ENCODE measurements around the gene TMEM119.
"Not testable (repeated sequence)": the region's sequence is repeated elsewhere in the genome, so short reads cannot be mapped to it uniquely, and the experiment has no call there.

TMEM119 gene

DNA sequence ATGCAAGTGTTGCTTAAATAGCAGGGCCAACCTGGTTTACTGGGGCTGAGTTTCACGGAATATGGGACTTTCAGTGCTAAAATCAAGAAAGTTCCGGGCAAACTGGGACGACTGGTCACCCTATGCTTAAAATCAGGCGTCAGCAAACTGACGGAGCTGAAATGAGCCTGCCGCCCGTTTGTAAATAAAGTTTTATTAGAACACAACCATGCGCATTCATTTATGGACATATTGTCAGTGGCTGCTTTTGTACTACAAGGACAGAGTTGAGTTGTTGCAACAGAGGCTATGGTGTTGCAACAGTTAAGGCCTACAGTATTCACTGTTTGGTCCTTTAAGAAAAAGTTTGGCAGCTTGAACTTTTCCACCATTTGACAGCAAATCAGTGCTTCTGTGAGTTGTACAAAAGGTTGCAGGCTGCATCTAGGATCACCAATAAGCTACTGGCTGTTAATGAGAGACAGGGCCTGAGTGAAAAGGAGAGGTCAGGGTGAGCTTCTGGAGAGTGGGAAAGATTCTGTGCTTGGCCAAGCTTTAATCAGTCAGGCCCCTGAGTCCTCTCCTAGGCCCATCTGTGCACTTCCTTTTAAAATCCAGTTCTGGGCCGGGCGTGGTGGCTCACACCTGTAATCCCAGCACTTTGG lies 22.5 kb upstream of the TMEM119 start:
- TF ChIP-seq, protein P1, sequence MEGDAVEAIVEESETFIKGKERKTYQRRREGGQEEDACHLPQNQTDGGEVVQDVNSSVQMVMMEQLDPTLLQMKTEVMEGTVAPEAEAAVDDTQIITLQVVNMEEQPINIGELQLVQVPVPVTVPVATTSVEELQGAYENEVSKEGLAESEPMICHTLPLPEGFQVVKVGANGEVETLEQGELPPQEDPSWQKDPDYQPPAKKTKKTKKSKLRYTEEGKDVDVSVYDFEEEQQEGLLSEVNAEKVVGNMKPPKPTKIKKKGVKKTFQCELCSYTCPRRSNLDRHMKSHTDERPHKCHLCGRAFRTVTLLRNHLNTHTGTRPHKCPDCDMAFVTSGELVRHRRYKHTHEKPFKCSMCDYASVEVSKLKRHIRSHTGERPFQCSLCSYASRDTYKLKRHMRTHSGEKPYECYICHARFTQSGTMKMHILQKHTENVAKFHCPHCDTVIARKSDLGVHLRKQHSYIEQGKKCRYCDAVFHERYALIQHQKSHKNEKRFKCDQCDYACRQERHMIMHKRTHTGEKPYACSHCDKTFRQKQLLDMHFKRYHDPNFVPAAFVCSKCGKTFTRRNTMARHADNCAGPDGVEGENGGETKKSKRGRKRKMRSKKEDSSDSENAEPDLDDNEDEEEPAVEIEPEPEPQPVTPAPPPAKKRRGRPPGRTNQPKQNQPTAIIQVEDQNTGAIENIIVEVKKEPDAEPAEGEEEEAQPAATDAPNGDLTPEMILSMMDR (IDR thresholded peaks at IDR 0.05; ENCODE audit: low read depth, low read length, missing control alignments): no peak
- in situ Hi-C loops (cut with HindIII; ENCODE audit: low sequenced_read_pairs): no loop called here
- no peak overlapping the region for H3K4me3 ChIP-seq (ENCODE audit: low read depth, low read length)
- DNase-seq (ENCODE audit: low read depth): no peak

DNA sequence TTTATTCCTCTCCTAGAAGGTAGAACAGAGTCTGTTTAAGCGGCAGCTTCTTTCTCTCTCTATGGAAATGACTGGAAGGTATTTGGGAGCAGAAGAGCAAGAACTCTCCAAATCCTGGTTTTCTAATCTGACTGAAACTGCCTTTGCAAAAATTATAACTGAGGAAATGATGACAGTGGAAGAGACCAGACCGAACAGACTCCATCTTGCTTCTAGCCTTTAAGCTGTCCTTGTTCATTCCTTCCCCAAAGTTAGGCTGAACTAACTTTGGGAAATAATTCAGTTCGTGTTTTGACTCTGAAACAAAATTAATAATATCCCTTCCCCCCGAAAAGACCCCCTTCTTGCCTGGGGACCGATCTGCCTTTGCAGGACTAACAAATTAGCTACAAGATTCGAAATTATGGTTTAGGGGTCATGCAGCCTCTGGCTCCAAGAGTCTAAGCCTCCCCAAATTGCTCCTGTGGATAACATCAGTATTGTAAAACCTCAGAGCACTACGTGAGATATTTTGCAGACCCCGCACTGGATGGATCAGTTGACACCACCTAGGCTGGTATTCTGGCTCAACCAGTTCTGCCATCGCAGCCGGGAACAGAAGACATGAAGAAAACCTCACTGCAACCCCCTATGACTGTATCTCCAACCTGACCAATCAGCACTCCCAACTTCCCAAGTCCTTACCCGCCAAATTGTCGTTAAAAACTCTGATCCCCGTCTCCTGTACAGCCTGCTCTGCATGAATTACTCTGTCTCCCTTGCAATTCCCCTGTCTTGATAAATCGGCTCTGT lies 21.7 kb upstream of the TMEM119 start:
- no peak for DNase-seq (ENCODE audit: low read depth)
- in situ Hi-C loops (cut with HindIII; ENCODE audit: low sequenced_read_pairs): no loop called here
- no peak overlapping the region for H3K4me3 ChIP-seq (ENCODE audit: low read depth, low read length)
- TF ChIP-seq, protein P1 (IDR thresholded peaks at IDR 0.05; ENCODE audit: low read depth, low read length, missing control alignments): no peak

DNA sequence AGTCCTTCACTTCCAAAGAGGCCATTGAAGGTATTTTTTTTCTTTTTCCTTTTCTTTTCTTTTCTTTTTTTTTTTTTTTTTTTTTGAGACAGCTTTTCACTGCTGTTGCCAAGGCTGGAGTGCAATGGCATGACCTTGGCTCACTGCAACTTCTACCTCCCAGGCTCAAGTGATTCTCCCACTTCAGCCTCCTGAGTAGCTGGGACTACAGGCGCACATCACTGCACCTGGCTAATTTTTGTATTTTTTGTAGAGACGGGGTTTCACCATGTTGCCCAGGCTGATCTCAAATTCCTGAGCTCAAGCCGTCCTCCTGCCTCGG lies 21.0 kb upstream of the TMEM119 start:
- H3K4me3 ChIP-seq (ENCODE audit: low read depth, low read length); DNase-seq (ENCODE audit: low read depth); in situ Hi-C loops (cut with HindIII; ENCODE audit: low sequenced_read_pairs): not testable (repeated sequence)

- in situ Hi-C loops (cut with HindIII; ENCODE audit: low sequenced_read_pairs): no loop called here
- H3K4me3 ChIP-seq (ENCODE audit: low read depth, low read length): no peak overlapping the region
- TF ChIP-seq, protein P1 (IDR thresholded peaks at IDR 0.05; ENCODE audit: low read depth, low read length, missing control alignments): peak; percentile 94
- peak; percentile 86 for DNase-seq (ENCODE audit: low read depth)
Observed at GRCh38 chr12:108618079-108618952, 20.4 kb upstream of the TMEM119 start.

GRCh38 chr12:108616941-108617858 lies 19.3 kb upstream of the TMEM119 start:
- DNase-seq (ENCODE audit: low read depth): no peak
- no peak overlapping the region for H3K4me3 ChIP-seq (ENCODE audit: low read depth, low read length)
- in situ Hi-C loops (cut with HindIII; ENCODE audit: low sequenced_read_pairs): no loop called here
- TF ChIP-seq, protein P1 (IDR thresholded peaks at IDR 0.05; ENCODE audit: low read depth, low read length, missing control alignments): no peak

DNA sequence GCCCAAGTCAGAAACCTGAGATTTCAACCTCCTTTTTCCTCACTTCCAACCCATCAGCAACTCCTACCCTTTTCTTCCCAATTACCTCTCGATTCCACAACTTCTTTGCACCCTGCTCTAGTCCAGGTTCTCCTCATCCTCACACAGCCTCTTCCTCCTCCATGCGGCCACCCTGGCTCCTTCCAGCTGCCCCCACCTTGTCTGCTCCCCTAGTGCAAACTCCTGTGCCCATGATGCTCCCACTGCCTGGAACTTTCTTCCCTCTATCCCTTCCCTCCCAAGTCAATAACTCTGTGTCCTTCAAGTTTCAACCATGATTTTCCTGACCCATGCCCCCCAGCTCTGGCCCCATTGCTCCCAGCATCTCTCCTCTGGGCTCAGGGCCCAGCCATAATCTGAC lies 18.5 kb upstream of the TMEM119 start:
- H3K4me3 ChIP-seq (ENCODE audit: low read depth, low read length): no peak overlapping the region
- TF ChIP-seq, protein P1 (IDR thresholded peaks at IDR 0.05; ENCODE audit: low read depth, low read length, missing control alignments): no peak
- in situ Hi-C loops (cut with HindIII; ENCODE audit: low sequenced_read_pairs): no loop called here
- DNase-seq (ENCODE audit: low read depth): no peak
